ENCODE results near the gene TSSK2. TPM values are rescaled to one million over a fixed set of nuclear protein-coding genes. Genes with fewer than 3 reads are reported as not detected.

Gene TSSK2
- total RNA-seq, 2 experiments from 2014 or later = not detected

- Histone ChIP-seq H3K27ac (ENCODE audit: low read depth, low read length, poor library complexity, severe bottlenecking) (no peak overlapping the region), H4K20me1 (ENCODE audit: insufficient read depth, low read length) (no peaks in the 10 kb centered on the region), H3K9me3 (ENCODE audit: low read length) (no peaks in the 10 kb centered on the region), H3K4me2 (ENCODE audit: low read length) (no peak overlapping the region), H3K4me1 (ENCODE audit: insufficient read depth, low read length, poor library complexity, severe bottlenecking) (no peaks in the 10 kb centered on the region), H3K4me3 (ENCODE audit: low read depth, low read length, poor library complexity, severe bottlenecking) (no peak overlapping the region), H3K79me2 (ENCODE audit: insufficient read depth, low read depth, low read length) (no peaks in the 10 kb centered on the region), H3K36me3 (ENCODE audit: insufficient read depth, low read length) (peaks cover 68% of the 10 kb centered on the region), H3K9me2 (ENCODE audit: insufficient read depth, low read length) (no peaks in the 10 kb centered on the region), H2AFZ (ENCODE audit: low read length) (no peak overlapping the region)
- intact Hi-C loops (cut with micrococcal nuclease; ENCODE audit: unreplicated experiment) = no loop called here
- no peak for TF ChIP-seq CTCF (conservative IDR thresholded peaks at IDR 0.05; ENCODE audit: low read length)
- TF ChIP-seq EZH2phosphoT487 (IDR thresholded peaks at IDR 0.05; ENCODE audit: borderline replicate concordance, low read depth, low read length) = no peak
- ChIA-PET CTCF (ENCODE audit: unreplicated experiment) (no interaction called here), POLR2A (no interaction called here)
- DNase-seq (ENCODE audit: low spot score) = no peak
- no TSS peak for BruUV-seq (replicated peaks)
Observed at GRCh38 chr22:19136915-19137314, 5.8 kb downstream of the TSSK2 start.

GRCh38 chr22:19137384-19138216 is 6.5 kb downstream of the TSSK2 start:
- intact Hi-C loops (cut with micrococcal nuclease; ENCODE audit: unreplicated experiment) = no loop called here
- Histone ChIP-seq H3K9me3 (ENCODE audit: low read length) (no peaks in the 10 kb centered on the region), H3K9me2 (ENCODE audit: insufficient read depth, low read length) (no peaks in the 10 kb centered on the region), H3K79me2 (ENCODE audit: insufficient read depth, low read depth, low read length) (no peaks in the 10 kb centered on the region), H4K20me1 (ENCODE audit: insufficient read depth, low read length) (no peaks in the 10 kb centered on the region), H3K4me2 (ENCODE audit: low read length) (no peak overlapping the region), H3K4me3 (ENCODE audit: low read depth, low read length, poor library complexity, severe bottlenecking) (no peak overlapping the region), H3K27ac (ENCODE audit: low read depth, low read length, poor library complexity, severe bottlenecking) (no peak overlapping the region), H2AFZ (ENCODE audit: low read length) (no peak overlapping the region), H3K4me1 (ENCODE audit: insufficient read depth, low read length, poor library complexity, severe bottlenecking) (no peaks in the 10 kb centered on the region), H3K36me3 (ENCODE audit: insufficient read depth, low read length) (peaks cover 74% of the 10 kb centered on the region)
- BruUV-seq (replicated peaks) = no TSS peak
- CTCF ChIA-PET (ENCODE audit: unreplicated experiment) = no interaction called here
- DNase-seq (ENCODE audit: low spot score) = no peak
- POLR2A ChIA-PET = no interaction called here
- no peak for TF ChIP-seq CTCF (conservative IDR thresholded peaks at IDR 0.05; ENCODE audit: low read length)
- no peak for TF ChIP-seq EZH2phosphoT487 (IDR thresholded peaks at IDR 0.05; ENCODE audit: borderline replicate concordance, low read depth, low read length)
